HG03159 (cell line): ENCODE data around the gene HDAC4.

Source experiments
- ATAC-seq: cut with Tn5 transposase; IDR thresholded peaks from one replicate; pipeline ENCODE4 v1.9.1; 2021; ENCODE audit warnings: mild to moderate bottlenecking, moderate library complexity; ENCODE audit not compliant: unreplicated experiment

HDAC4 gene

DNA sequence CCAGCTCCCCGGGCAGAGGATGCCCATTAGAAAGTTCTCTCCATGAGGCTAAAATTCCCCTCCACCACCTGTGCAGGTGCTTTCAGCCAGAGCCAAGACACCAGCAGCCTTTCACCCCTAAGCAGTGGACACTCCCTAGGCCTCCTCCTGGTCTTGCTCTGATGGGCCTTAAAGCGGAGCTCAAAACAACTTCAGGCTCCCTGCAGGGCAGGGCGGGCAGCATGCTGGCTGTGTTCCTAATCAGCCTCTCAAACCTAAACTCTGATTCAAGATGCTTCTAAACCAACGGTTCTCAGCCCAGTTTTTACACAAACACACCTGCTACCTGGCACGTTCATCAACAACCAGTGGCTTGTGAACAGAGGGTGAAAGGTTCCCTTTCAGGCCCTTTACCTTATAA is 298.6 kb downstream of the HDAC4 start:
- ATAC-seq, result no peak

DNA sequence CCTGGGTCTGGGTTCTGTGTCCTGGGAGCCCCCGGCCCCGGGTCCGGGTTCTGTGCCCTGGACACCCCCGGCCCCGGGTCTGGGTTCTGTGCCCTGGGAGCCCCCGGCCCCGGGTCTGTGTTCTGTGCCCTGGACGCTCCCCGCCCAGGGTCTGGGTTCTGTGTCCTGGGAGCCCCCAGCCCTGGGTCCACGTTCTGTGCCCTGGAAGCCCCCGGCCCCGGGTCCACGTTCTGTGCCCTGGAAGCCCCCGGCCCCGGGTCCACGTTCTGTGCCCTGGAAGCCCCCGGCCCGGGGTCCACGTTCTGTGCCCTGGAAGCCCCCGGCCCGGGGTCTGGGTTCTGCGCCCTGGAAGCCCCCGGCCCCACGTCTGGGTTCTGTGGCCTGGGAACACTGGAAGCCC is 299.0 kb downstream of the HDAC4 start:
- no peak for ATAC-seq

DNA sequence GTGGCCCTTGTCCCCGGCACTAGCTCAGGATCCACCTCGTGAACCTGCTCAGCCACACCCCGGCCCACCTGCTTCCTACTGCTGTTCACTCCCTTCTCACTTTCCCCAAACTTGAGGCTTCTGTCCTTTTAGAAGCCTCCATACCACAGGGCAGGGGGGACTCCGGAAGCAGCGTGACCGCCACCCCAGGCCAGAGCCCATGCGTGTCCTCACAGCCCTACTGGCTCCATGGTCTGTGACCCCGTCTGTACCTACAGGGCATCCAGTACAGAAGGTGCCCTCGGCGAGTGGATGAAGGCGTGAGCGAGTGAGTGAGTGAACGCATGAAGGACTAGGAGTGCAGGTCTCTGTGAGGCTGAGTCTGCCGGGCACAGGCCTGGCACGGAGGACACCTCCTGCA is 299.7 kb downstream of the HDAC4 start:
- ATAC-seq, result no peak

DNA sequence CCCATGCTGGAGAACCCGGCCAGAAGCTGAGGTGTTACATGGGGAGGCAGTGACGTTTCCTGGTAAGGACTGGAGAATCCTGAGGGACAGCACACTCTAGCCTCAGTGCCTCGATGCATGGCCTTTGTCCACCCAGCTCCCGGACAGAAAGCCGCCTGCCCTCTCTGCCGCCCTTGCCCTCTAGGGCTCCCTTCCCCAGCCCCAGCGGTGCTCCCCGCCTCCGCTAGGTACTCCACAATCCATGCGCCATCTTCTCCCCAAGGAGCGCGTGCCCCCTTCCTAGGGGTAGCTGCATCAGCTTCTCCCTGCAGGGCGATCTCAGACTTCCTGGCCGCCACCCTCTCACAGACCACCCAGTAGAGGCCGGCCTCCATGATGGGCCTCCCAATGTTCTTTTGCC is 301.3 kb downstream of the HDAC4 start:
- no peak for ATAC-seq

DNA sequence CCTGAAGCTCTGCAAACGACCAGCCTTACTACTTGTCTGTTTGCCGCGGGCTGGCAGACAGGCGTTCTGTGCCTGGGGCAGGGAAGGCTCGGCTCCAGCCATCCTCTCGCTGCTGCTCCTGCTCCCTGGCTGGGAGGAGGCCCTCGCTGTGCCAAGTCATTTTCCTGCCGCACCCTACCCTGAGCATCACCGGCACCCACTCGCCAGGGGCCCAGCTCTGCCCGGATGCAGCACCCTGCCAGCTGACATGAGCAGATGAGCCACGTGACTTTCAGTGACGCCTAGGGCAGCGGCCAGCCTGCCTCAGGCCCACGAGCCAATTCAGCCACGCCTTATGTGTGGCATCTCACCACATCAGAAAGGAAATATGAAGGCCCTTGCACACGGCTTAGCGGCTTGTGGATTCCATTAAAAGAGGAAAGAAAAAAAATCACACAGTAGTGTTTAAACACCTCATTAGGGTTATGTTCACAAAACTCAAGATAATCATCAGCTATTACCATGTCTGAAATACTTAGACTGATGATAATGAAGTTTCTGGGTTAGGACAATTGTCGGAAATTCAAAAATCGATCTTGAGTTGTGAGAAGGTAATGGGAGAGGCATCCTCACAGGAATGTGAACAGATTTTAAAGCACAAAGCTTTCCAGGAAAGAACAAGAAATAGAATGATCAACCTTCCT is 302.4 kb downstream of the HDAC4 start:
- ATAC-seq, result no peak

DNA sequence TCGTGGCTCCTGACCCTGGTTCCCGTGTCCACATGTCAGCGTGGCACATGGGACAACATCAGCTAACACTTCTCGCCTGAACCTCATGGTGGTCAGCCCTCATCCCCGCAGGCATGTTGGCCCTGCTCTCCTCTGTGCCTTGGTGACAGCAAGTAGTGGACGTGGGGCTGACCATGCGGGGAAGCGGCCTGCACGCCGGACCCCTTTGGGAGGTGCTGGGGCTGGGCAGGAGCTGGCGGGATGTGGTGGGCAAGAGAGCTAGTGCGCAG is 303.5 kb downstream of the HDAC4 start:
- ATAC-seq, result no peak

DNA sequence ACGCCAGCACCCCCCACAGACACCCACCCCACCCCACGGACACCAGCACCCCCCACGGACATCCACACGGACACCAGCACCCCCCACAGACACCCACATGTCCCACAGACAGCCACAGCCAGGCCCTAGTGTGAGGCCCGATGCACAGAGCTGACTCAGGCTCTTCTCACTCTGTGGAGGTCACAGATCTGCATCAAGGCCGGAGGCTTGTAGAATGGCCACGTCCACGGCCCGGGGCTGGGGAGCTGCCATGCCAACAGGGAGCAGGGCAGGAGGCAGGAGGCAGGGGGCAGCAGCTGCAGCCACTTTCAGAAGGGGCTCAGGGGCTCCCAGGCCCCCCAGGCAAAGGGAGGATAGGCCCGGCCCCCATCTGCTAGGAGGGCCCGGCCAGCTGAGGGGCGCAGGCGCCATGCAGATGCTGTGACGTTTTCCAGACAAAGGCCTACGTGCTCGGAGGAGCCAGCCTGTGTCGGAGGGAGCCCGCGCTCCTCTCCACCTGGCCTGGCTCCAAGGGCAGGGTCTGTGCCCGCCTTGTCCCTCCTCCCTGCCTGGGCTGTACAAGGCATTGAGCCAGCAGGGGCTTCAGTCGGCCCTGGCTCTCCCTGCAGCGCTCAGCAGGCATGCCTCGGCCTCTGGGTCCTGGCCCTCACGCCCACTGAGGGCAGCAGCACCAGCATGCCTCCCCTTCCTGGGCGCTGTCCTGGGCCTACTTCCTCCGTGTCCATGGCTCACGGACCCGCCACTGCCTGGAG is 304.0 kb downstream of the HDAC4 start:
- no peak for ATAC-seq

DNA sequence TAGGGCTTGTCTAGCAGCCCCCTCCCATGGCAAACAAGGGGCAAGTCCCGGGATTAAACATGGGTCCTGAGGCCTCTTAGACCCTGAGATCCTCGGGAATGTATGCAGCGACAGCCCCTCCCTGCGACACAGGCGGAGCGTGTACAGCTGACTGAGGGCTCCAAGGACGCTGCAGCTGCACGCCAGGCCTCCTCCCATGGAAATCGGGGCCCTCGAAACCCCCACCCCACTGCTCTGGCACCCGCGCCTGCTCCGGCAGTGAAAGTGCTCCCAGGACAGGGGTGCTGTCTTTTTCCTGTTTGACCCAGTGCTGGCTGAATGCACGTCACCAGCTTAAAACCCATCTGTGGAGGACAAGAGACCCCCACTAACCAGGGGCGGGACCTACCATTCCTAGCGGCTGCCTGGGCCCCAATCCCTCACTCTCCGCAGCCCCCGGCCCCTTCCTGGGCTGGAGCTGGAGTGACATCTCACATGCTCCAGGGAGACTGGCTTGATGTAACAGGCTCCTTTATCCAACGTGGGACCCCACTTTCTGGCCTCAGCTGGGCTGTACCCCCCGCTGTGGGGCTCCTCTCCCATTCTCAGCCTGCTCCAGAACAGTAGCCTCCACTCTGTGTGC is 305.2 kb downstream of the HDAC4 start:
- no peak for ATAC-seq

DNA sequence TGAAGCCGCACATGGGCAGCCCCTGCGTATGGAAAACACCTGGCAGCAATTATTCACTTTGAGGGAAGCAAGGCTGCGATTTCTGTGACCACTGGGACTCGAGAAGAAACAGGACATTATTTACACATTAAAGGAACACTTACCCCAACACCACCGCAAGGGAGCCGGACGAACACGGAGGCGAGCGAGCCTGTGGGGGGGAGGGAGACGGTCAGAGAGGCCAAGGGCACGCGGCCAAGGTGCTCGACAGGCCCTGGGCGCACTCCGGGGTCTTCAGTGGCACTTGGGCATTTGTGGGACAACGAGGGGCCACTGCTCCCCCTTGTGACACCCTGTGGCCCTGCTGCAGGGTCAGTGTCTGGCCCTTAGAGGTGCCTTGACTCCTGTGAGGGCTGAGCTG is 306.0 kb downstream of the HDAC4 start:
- no peak for ATAC-seq

DNA sequence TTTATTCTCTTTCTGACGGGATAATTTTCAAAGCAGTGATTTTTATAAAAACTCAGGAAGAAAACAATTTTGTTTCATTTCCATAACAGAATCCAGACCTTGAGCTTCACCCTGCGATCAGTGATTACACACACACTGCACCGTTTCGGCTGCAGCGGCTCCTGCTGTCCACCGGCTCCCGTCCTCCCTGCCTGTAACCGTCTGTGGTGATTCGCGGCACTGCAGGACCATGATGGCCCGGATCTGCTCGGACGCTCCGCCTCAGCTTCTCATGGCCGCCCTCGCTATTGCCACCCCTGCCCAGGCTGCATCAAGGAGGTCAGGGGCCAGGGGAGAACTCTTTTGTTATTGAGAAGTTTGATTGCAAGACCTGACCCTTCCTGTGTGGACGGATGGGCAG is 306.9 kb downstream of the HDAC4 start:
- ATAC-seq, result no peak

DNA sequence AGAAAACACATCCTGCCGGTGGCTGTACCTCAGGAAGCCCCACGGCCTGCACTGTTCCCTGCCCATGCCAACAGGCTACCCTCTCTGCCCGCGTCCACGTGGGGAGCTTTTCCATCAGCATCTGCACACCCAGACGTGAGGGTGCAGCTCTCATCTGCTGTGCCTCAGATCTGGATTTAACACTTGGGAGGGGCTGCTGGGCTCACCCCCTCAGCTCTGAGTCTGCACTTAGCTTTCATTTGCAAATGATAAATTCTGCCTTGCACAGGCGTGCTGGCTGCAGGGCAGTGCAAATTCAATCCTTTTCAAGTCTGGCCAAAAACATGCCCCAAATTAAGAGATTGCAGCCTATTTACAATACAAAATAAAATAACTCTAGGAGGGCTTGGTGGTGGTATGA is 307.3 kb downstream of the HDAC4 start:
- ATAC-seq, result no peak

DNA sequence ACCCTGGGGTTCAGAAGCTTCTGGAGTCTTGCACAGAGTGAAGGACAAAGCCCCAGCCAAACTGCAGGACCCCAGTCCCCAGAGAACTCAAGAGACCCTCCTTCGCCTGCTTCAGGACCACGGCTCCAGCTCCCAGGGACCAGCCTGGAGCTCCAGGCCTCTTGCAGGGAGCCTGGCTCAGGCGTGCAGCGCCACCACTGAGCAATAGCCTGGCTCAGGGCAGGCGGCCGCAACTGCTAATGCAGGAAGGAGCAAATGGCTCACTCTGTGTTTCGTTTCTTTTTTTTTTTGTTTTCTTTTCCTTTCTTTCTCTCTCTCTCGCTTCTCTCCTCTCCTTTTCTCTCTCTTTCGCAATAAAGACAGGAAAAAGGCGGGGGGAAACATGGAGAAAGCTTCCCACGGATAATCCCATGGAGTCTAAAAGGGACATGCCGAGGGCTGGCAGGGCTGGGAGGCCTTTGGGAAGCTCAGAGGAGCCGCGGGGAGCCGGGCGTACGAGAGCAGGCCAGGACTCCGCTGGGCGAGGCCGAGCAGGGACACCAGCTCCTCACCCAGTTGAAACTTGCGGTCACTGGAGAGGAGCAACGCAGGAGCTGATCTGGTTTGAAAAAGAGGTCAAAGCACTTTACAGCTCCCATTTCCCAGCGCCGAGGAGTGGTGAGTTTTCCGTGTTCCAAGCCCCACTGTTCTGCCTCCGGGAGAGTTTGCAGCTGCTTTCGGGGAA is 308.1 kb downstream of the HDAC4 start:
- ATAC-seq, result no peak

DNA sequence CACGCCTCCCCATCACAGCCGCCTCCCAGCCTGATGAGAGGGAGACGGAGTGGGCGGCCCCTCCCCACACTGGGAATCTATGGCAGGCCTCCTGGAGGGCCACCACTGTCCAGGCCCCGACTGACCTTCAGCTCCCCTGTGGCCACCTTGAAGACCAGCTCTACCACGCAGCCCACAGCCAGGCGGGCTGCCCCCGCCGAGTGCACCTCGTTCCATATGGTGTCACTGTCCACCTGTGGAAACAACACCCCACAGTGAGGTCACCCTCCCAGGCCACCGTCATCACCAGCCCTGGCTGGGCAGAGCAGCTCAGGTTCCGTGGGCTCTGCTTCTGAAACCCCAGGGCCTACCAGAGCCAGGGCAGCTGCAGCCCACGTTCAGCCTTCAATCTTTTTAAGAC is 310.9 kb downstream of the HDAC4 start:
- no peak for ATAC-seq

DNA sequence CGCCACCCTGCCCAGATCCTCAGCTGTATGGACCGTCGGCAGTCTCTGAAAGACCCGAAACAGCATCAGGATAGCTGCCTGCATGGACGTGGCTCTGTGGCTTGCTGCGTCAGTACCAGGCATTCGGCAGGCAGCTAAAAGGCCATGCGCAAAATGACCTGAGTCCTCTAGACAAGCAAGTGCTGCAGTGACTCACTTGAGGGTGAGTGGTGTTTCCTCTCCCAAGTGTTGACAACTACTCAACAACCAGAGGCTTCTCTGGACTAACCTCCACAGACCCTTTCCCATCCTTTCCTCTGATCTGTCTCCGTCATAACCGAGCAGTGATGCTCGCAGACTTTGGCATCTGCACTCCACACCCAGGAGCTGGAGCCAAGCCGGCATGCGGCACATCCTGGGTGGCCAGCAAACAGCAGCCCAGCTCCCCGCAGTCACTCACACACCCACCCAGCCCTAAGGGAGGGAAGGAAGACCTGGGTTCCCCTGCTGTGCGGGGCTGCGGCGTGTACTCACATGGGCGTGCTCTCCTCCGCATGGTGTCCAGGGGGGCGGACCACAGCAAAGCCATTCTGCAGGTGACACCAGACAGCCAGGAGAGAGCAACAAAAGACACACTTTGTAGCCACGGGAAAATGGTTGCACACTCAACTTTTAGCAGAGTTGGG is 313.6 kb downstream of the HDAC4 start:
- no peak for ATAC-seq

DNA sequence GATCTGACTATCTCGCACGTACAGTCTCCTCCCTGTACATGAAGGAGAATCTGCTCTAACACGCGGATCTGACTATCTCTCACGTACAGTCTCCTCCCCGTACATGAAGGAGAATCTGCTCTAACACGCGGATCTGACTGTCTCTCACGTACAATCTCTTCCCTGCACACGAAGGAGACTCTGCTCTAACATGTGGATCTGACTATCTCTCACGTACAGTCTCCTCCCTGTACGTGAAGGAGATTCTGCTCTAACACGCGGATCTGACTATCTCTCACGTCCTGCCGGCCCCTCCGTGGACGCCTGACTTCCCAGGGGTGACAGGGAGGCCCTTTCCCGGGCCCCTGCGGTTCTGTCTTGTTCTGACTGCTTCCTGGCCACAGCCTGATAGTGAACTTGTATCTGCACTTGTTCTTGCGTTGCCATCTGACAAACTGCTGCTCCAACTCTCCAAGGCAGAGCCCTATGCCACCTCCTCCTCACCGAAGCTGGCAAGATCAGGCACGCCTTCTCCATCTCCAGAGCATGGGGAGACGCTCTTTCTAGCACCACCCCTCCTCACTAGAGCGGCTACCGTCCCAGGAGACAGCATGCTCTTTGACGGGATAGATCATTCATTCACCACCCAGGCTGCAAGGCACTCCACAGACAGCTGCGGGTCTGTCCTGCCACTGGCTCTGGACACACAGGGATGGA is 314.3 kb downstream of the HDAC4 start:
- no peak for ATAC-seq

DNA sequence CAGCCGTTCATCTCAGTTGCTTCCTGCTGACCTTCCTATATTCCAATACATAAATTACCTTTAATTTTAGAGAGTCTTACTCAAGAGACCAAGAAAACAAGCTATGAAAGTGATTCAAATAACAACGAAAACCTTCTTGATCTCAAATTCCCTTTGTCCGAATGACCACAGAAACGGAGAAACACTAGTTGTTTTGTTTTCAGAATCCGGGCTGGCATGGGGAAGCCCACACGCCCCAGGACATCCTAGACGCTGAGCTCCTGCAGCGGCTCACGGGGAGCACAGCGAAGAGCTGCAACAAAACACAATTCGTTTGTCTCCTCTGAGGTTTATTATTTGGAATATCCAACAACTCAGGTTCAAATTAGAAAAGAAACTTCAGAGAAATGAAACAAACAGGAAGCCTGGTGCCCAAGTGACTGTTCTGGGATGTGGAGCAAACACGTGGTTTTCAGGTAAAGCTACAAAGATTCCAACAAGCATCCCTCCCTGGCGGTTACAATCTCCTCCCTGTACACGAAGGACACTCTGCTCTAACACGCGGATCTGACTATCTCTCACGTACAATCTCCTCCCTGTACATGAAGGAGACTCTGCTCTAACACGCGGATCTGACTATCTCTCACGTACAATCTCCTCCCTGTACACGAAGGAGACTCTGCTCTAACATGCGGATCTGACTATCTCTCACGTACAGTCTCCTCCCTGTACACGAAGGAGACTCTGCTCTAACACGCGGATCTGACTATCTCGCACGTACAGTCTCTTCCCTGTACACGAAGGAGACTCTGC is 315.4 kb downstream of the HDAC4 start:
- ATAC-seq, result no peak

DNA sequence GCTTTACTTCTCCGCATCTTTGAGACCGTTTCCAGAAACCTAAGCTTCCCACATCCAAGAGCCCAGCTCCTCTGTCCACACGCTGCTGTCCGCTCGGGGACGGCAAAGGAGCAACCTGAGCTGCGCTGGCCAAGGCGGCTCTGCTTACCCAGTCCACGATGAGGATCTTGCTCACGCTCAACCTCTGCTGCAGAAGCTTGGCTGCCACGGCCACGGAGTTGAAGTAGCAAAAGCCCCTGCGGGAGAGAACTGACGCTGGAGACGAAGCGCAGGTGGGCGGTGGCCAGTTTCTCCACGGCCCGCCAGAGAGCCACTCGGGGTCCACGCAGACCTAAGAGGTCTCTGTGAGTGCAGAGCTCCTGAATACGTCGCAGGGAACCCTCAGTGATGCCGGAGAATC is 316.8 kb downstream of the HDAC4 start:
- ATAC-seq, result no peak

DNA sequence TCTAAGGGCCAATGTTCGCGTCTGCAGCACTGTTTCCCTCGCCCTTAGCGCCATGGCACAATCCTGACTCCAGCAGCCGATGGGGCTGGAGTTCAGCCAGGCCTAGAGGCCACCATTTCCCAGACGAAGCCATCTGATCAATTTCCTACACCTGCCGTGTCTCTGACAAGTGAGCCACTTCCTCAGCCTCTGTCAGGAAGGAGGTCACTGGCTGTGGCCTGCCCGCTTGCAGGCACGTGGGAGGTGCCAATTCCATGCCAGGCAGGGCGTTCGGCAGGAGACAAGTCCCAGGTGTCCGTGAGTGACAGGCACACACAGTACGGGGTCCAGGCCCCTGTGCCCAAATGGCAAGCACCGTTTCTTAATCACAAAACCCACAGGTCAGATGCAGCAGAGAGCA is 318.4 kb downstream of the HDAC4 start:
- ATAC-seq, result no peak

DNA sequence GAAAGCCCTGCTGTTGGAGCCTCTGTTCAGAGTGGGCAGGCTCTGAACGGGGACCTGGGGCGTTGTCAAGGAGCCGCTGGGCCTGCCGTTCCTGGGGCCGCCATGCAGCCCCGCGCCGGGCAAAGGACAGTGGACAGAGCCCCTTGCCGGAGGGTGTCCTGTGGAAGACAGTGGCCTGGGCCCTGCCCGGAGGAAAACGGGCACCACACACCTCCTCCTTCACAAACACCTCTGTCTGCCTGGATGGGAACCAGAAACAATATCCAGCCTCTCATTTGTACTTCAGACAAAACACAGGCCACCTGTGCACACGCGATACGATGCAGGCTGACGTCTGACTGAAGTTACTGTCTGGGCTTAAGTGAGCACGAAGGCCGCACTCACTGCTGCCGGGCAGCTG is 319.2 kb downstream of the HDAC4 start:
- no peak for ATAC-seq

DNA sequence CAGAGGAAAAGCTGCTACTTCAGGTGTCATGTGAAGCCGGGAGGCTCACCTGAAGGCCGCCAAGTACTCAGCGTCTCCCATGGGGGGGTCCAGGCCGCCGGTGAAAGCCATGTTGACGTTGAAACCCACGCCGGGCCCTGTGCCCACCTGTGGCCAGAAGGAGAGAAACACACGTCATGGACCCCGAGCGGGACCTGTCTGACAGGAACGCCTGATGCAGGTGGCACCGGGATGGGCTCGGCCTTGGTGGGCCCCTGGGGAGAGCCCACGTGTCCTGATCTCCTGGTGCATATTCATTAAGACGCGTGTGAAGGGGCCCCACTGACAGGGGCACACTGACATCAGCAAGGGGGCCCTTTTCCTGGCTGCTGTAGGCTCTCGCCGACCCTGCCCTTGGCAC is 319.8 kb downstream of the HDAC4 start:
- no peak for ATAC-seq
